ENCODE measurements around the gene GFOD1.
A peak's percentile ranks its signal among the peaks of the same experiment; 100 is the strongest.
"Not testable (repeated sequence)": the region's sequence is repeated elsewhere in the genome, so short reads cannot be mapped to it uniquely, and the experiment has no call there.

Gene GFOD1

DNA sequence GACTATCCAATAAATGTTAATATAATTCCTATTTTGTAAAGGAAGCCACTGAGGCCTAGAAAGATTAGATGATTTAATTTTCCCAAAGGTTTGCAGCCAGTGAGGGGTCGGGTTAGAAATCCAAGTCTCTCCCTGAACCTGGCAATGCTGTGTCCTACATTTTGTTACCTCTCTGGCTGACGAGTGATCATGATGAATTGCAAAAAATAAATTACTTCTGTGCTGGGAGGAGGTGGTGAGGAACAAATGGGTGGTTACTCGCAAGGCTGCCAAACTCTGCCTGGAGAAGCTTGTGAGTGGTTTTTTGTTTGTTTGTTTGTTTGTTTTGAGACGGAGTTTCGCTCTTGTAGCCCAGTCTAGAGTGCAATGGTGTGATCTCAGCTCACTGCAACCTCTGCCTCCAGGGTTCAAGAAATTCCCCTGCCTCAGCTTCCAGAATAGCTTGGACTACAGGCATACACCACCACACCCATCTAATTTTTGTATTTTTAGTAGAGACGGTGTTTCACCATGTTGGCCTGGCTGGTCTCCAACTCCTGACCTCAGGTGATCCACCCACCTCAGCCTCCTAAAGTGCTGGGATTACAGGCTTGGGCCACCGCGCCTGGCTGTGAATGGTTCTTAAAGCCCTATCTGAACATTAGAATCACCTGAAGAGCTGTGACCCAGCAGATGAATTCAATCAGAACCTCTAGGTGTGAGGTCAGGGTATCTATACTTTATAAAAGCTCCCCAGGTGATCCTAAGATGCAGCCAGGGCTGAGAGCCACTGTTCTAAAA is 138.9 kb downstream of the GFOD1 start:
- no peak for DNase-seq

DNA sequence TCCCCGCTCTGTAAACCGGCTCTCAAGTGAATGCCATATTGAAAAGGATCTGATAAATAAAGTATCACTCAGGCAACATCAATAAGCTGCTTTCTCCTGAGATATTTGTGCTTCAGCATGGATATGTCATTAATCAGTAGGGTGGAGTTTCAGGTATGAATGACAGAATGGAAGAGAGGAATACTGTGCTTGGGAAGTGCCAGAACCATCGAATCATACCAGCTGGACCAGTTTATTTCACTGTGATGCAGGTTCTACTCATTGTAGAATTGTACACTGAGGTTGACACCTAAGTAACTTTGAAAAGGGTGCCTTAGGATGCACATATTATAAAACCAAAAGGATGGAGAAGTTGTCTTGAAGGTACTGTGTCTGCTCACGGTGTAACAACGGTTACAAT is 141.2 kb downstream of the GFOD1 start:
- no peak for DNase-seq

DNA sequence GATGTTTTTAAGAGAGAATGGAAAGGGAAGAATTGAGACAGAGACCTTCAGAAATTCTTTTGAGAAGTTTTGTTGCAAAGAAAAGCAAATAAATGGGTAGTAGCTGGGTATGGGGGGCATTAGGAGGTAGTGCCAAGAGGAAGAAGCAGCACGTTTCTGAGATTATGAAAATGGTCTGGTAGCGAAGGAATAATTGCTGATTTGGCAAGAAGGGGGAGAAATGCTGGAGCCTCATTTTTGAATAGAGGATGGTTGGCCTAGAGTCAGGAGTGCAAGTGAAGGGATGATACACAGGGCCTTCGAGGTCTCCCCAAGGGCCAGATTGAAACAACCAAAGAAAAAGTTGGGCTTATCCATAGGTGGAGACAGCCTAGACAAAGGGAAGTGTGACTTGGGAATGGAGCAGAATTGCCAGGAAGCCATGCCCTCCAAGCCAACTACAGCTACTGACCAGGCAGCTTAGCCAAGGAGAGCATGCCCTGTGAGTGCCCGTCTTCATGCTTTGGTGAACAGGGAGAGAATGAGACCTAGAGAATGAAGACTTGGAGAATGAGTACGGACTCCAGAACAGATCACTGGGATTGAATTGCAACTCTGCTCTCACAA is 144.9 kb downstream of the GFOD1 start:
- no peak for DNase-seq

DNA sequence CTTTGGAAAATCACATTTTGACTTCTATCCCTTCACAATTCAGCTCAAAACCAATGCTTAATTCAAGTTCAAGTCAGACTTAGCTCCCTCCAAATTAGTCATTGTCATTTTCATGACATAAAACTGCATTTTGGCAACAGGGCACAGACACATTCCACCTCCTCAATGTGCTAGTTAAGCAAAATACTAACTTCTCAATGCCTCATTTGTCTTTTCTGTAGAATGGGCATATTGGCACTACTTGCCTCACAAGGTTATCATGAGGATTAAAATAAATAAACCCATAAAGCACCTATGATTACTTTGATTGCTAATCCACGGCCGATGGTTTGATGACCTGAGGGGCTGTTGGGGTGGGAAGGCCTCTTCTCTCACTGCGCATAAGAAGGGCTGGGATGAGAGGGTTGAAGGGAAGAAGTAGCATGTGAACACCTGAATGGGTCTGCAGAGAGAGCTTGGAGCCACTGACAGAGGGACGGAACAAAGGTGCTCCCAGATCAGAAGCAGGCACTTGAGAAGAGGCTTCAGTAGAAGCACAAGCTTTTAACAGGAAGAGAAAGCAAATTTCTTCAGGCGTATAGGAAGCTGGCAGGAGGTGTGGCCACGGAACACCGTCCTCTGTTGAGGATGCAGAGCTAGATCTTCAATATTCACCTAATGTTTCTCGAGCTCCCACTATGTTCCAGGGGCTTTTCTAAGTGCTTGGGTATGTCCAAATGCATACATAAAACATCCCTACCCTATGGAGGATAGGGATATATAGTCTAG is 147.4 kb downstream of the GFOD1 start:
- no peak for DNase-seq

DNA sequence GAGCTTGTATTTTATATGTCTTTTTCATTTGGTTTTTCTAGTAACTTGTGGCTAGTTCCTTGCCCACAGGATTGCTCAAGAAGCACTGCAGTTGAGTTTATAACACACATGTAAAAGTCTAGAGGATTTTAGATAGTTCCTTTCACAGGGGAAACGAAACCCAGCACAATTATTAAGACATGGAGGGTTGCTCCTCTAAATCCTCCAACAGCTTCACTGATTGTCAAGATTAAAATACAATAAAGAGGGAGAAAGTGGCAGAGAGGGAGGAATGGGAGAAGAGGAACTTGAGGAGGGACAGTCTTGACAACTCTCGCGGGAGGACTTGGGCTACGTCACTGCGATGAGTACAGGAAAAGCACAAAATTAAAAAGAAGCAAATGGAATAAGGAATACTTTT is 149.4 kb downstream of the GFOD1 start:
- no peak for DNase-seq

DNA sequence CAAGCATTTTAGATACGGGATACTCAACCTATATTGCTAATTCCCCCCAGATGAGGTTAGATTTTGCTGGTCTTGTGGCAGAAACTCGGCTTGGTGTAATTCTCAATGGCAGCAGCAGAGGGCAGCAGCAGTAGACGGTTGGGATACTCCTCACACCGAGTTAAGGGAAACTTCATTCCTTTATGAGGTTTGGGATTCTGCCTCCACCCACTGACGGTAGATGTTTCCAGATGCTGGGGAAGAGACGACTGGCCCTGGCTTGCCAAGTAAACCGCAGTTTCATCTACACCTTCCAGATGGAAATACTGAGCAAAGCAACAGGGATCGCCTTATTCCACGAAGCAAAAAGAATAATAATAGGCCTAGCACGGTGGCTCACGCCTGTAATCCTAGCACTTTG is 150.8 kb downstream of the GFOD1 start:
- DNase-seq, result peak; percentile 80

DNA sequence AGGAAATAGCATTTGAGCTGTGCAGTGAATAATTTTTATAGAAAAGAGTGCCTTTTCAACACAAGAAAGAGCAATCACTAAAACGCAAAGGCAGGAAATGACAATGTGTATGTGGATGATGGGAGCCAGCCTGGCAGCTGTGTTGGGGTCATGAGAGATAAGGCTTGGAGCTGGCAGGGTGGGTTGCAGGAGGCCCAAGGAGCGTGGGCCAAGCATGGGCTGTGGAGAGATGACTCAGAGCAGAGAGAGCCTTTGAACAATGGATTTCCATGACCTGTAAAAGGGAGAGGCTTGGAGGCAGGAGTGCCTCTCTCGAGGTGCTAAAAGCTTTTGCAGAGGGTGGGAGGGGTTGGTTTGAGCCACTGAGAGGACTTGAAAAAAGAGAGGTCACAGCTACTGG is 152.4 kb downstream of the GFOD1 start:
- peak; percentile 97 for DNase-seq

DNA sequence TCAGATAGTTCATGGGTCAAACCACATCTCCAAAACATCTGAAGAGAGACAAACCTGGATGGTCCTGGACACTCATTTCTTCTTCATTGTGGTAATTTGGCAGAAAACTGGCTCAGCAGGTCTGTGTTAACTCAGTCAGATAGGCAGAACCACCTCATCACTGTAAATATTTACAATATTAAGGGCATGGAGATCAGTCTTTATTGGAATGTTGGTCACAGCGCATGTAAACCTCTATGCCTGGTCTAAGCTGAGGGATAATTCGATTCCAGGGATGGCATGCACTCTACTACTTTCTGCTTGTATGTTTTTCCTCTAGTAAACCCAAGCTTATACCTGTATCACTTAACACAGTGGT is 155.1 kb downstream of the GFOD1 start:
- DNase-seq, result no peak

DNA sequence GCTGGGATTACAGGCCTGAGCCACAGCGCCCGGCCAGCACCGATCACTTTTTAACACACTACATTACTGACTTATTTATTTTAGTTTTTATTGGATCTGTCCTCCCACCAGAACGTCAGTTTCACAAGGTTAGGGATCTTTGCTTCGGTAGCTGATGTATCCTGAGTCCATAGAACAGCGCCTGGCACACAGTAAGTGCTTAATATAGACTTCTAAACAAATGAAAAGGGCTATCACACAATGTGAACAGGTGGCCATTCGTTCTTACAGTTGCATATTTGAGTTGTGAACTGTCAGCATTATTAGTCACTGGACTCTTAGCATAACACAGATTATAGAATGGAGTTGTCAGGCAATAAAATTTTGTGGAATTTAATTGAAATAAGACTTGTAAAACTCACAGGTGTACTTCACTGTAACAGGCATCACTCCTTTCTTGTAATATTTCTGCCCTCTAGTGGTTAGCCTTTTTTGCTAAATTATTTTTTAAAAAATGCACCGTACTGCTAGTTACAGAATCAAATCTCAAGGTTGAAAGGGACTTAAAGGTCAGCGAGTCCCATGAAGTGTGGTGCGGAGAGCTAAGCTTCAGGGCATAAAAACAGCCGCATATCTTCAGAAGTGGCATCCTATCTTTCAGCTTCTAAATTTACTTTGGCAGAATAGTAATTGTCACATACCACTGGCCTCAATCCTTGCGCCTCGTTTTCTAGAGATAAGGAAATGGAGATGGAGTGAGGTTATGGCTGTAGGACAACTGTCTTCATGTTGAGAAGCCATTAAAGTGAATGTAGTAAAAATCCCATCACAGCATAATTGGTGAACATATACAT is 155.7 kb downstream of the GFOD1 start:
- peak; percentile 70 for DNase-seq

DNA sequence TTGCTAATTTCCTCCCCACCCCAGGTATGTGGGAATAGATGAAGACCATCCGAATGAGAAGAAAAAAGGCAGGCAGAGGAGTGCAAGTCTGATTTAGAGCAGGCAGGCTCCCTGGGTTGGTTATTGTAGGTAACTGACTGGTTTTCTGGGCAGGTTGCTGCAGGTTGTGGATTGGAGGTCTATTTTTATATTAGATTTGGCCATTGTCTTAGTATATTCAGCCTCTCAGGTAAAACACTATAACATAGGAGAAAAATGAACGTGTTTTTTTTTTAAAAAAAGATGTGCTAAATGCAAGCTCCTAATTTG is 158.6 kb downstream of the GFOD1 start:
- DNase-seq, result no peak

DNA sequence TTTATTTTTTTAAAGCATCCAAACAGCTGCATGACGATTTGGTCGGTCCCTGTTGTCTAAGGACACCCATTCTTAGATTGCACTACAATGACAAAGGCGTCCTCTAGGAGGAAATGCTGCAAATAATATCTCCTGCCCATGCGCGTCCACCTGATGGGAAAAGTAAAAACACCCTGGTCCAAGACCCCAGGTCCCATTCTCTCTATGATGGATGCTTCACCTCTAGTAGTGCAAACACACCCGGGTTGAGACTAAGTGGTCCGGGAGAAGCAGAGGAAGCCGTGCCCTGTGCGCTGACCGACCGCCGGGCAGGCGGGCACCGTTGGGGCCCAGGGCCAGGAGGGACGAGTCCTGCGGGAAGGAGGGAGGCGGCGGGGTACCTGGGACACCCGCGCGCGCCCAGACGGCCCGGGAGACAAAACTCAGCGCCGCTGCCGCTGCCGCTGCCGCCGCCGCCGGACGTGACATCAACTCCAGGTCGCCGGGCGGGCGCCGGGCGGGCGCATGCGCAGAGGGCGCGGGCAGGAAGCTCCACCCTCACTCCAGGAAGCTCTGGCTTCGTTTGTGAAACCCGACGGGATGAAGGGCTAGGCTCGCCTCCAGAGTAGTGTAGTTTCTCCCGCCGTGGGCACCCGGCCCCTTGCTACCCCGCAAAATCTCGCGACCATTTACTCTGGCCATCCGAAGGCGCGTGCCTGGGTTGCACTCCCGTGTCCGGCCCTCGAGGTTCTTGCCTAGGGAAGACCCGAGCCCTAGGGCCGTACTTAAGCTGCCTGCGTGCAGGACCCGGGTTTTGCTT is 159.1 kb downstream of the GFOD1 start, which contains the start of gene TBC1D7:
Gene TBC1D7 (minus strand): TSS at position 462 of the 799 bp plus-strand sequence. CDS start 1,639 bp downstream, outside the sequence.
- DNase-seq, result peak; percentile 90

DNA sequence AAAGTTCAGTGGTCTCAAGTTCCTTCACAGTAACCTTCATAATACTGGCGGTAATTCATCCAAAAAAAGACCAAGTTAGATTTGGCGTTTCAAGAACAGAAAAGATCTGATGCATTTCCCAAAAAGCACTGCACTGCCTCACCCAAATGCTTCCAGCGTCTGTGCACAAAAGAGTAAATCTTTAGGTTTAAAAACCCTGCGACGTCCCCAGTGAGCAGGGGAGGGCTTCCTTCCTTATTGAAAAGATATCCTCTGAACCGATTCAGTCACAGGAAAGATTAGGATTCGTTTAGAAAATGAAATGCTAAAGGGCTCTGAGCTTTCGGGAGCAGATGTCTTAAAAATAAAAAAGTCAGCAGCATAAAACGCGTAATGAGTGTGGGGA is 159.7 kb downstream of the GFOD1 start:
- DNase-seq, result peak; percentile 41

DNA sequence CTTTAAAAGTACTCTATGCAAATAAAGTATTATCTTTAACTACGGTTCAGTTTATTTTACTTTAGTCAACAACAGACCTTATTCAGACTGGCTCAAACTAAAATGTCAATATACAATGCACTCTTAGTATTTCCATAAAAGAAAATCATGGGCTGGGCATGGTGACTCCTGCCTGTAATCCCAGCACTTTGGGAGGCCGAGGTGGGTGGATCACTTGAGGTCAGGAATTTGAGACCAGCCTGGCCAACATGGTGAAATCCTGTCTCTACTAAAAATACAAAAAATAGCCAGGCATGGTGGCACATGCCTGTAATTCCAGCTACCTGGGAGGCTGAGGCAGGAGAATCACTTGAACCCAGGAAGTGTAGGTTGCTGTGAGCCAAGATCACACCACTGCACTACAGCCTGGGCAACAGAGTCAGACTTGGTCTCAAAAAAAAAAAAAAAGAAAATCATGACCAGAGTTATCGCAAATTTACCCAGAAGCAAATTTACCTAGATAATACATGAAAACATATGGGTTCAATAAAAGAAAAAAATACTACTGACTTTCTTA is 161.3 kb downstream of the GFOD1 start:
- not testable (repeated sequence) for DNase-seq

DNA sequence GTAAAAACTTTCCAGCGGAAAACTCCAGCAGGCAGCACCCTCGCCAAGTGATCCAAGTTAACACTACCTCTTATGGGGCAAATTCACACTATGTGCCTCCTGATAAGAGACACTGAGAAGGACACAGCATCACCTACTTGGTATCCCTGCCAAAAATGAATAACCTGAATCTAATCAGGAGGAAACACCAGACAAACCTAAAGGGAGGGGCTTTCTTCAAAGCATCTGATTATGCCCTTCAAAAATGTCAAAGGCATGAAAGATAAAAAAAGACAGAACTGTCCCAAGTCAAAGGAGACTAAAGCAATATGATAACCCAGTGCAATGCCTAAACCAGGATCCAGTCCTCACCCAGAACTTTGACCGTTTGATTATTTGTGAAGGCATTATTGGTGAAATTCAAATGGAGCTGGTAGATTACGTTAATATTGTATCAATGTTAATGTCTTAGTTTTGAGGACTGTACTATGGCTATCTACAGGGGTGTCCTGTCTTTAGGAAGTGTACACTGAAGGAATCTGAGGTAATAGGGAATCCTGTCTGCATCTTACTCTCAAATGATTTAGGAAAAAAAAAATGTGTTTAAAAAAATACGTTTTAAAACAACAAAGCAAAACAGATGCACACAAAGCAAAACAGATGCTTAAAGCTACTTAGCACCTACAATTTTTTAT is 167.4 kb downstream of the GFOD1 start:
- peak; percentile 96 for DNase-seq

DNA sequence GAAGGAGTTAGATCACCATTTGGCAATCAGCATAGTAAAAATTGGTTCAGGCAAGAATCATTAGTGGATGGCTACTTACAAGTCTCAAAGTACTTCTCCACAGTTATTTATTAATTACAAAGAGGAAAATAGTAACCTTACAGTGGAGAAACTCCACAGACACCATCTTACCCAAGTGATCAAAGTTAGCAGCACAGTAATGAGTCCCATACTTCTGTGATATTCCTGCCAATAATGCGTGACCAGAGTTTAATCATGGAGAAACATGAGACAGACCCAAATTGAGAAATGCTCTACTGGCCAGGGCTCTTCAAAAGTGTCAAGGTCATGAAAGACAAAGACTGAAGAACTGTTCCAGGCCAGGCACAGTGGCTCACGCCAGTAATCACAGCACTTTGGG is 168.6 kb downstream of the GFOD1 start:
- DNase-seq, result no peak

DNA sequence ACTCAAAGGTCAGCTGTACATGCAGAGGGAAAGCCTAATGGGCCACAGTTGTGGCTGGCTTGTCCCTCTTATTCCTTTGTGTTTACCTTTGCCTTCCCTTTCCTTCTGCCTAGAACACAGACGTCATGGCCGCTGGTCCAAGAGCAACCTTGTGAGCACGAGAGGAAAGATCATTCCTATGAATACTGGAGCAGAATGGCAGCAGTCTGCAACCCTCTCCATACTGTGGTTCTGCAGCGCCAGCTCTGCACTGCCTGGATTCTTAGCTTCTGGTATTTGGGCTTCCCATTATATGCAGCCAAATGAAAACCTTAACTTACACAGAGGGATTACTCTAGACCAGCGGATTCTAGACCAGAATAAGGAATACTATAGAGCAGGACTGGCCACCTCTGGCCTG is 171.5 kb downstream of the GFOD1 start:
- DNase-seq, result no peak

DNA sequence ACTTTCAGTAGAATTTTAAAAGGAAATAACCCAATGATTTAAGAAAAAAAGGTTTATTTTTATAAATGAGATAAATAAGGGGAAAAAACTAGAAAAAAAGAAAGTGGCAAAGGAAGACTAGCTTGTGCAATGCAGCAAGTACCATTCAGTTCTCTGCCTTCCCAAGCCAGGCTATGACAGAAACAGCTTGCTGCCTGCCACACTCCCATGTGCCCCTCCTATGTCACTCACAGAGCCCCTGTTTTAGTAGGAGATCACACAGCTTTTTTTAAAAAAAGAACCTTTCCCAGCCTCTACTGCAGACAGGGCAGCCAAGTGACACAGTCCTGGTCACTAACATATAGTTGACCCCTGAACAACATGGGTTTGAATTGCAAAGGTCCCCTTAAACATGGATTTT is 172.6 kb downstream of the GFOD1 start:
- no peak for DNase-seq

DNA sequence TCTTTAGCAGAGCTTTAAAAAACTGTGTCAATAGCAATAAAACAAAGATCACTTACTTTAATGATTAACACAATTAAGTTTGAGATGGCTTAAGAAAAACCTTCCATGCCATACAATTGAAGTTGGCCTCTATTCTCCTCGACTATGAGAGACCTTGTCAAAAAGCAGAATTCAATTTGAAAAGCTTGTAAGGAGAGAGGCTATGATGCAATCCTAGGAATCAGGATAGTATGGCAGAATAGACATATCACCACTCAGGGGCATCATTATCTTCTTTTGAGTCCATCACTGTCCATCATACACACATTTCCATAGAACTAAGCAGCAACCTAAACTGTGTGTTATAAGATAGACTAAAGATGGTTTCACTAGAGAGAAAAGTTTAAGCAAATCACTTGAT is 176.2 kb downstream of the GFOD1 start:
- no peak for DNase-seq

DNA sequence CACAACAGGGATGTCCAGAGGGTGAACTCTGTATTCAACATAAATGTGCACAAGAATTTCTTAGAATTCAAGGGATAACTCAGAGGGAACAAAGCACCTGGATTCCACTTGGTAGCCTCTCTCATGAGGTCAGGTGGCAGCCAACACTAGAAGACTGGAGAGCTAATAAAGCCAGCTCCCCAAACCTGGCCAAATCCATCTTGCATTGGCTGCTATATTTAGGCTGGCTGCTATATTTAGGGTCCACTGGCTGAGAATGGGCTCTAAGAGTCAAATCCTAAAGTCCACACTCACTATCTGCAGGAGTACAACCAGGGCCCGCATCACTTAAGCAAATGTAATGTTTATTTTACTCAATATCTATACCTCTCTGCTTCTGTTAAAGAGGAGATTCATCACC is 179.1 kb downstream of the GFOD1 start:
- DNase-seq, result no peak

Data from hematopoietic multipotent progenitor cell treated with erythropoietin and hydrocortisone succinate and interleukin-3 and kit ligand, for 8 days (in vitro differentiated cells).